Kidney capillary endothelial cell (primary cell): ENCODE data around the gene CDKL1.
"Not testable (repeated sequence)": the region's sequence is repeated elsewhere in the genome, so short reads cannot be mapped to it uniquely, and the experiment has no call there.

Experiments
- DNase-seq: peaks from one replicate; pipeline ENCODE4 v3.0.0-alpha.2; 2018; ENCODE audit warnings: low spot score

The CDKL1 gene

GRCh38 chr14:50356283-50356682 lies 40.4 kb downstream of the CDKL1 start:
- DNase-seq = not testable (repeated sequence)

GRCh38 chr14:50355692-50356091 lies 41.0 kb downstream of the CDKL1 start:
- DNase-seq = no peak

- DNase-seq = no peak
Observed at GRCh38 chr14:50354527-50354926, 42.2 kb downstream of the CDKL1 start.

GRCh38 chr14:50353126-50353525 lies 43.6 kb downstream of the CDKL1 start:
- no peak for DNase-seq

GRCh38 chr14:50352584-50352983 lies 44.1 kb downstream of the CDKL1 start:
- DNase-seq = no peak

GRCh38 chr14:50350975-50351374 lies 45.7 kb downstream of the CDKL1 start:
- DNase-seq = no peak

- DNase-seq = no peak
Observed at GRCh38 chr14:50348933-50349332, 47.7 kb downstream of the CDKL1 start.

GRCh38 chr14:50347521-50347920 lies 49.2 kb downstream of the CDKL1 start:
- peak; percentile 33 for DNase-seq

- no peak for DNase-seq
Observed at GRCh38 chr14:50345846-50346422, 50.7 kb downstream of the CDKL1 start.

- DNase-seq = no peak
Observed at GRCh38 chr14:50344876-50345563, 51.7 kb downstream of the CDKL1 start.

- DNase-seq = no peak
Observed at GRCh38 chr14:50344116-50344775, 52.4 kb downstream of the CDKL1 start.

GRCh38 chr14:50343434-50343833 lies 53.2 kb downstream of the CDKL1 start:
- no peak for DNase-seq

GRCh38 chr14:50342221-50343078 lies 54.2 kb downstream of the CDKL1 start:
- DNase-seq = no peak

GRCh38 chr14:50340963-50341362 lies 55.7 kb downstream of the CDKL1 start:
- DNase-seq = no peak

- no peak for DNase-seq
Observed at GRCh38 chr14:50340045-50340444, 56.6 kb downstream of the CDKL1 start.

- DNase-seq = no peak
Observed at GRCh38 chr14:50339178-50339804, 57.4 kb downstream of the CDKL1 start.

GRCh38 chr14:50338587-50338986 lies 58.1 kb downstream of the CDKL1 start:
- no peak for DNase-seq

- peak; percentile 80 for DNase-seq
Observed at GRCh38 chr14:50335989-50336824, 60.5 kb downstream of the CDKL1 start.

- DNase-seq = peak; percentile 55
Observed at GRCh38 chr14:50335389-50335788, 61.3 kb downstream of the CDKL1 start.

GRCh38 chr14:50334211-50334610 lies 62.5 kb downstream of the CDKL1 start:
- DNase-seq = no peak

GRCh38 chr14:50333014-50333509 lies 63.6 kb downstream of the CDKL1 start:
- peak; percentile 60 for DNase-seq
